Measurements from ENCODE around the gene EOGT. TPM values are rescaled to one million over a fixed set of nuclear protein-coding genes. Genes with fewer than 3 reads are reported as not detected.
A peak's percentile ranks its signal among the peaks of the same experiment; 100 is the strongest.

EOGT gene
- total RNA-seq = 10 to 100 TPM; 12.0 to 31.8 TPM

DNA sequence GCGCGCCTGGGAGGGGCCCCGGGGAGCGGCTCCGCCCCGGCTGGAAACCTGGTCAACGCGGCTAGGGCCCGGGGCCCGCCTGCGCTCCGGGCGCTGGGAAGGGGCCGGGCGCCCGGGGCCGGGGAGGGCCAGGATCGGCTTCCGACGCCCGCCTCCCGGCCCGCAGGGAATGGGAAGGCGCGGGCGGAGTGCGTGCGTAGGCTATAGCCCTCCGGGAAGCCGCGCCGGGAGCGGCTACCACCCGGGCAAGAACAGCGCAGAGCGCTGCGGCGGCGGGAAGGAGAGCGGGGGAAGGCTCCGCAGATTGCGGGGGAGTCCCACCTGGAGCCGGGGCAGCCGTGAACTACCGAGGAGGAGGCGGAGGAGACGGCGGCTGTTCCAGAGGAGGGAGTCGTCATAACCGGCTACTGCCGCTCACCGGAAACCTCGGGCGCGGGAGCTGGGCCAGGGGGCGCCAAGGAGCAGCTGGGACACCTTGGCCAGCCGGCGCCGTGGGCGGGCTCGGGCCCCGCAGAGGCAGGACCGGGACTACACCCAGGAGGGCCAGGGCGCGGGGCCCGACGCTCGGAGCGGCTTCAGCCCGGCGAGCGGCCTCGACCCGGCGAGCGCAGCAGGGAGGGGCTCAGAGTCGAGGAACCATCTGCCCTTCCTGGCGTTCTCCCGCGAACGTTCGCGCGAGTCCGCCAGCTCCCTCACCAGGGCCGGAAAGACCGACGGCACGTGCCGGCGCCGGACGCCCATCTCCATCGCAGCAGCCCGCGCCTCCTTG is at the start of gene EOGT:
Gene EOGT, minus strand, starts transcription at position 432 of the 769 bp plus-strand sequence. CDS start 3,838 bp downstream, outside the sequence.
- peaks cover 16 to 23% of the 10 kb centered on the region in 2 donors for H3K4me1 Mint-ChIP-seq (ENCODE audit: low read depth in 2 of 2)

DNA sequence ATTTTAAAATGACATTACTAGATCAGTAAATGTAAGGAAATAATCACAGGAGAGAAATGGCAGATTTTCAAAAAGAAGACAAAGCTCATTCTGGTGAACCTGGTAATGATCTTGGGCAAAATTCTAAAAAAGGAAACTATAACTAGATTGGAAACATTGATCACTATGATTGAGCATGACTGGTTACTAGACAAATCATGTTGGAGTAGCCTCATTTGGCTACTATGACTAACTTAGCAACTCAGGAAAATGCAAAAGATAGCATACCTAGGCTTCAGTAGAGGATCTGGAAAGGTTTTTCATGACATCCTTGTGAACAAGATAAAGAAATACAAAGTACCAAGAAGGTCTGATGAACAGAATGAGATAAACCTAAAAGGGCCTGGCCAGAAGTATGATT is 46.2 kb upstream of the EOGT start:
- Mint-ChIP-seq H3K27me3 (no peaks in the 10 kb centered on the region), H3K4me3 (no peak overlapping the region), H3K27ac (peak overlapping the region; percentile 88 to 90), H3K36me3 (peaks cover 26% of the 10 kb centered on the region), H3K9me3 (no peaks in the 10 kb centered on the region), H3K4me1 (ENCODE audit: low read depth in 2 of 2) (peaks cover 21 to 36% of the 10 kb centered on the region in 2 donors)
- ATAC-seq (no peak), DNase-seq (ENCODE audit: low spot score) (no peak)

More for the DNA sequence above, at the start of gene EOGT:
- peaks cover 4% of the 10 kb centered on the region for H3K36me3 Mint-ChIP-seq
- peak; percentile 92 to 95 for ATAC-seq
- peak; percentile 87 for DNase-seq (ENCODE audit: low spot score)
- peak within 1 kb of the TSS; percentile 92 for H3K4me3 Mint-ChIP-seq
- H3K9me3 Mint-ChIP-seq = no peaks in the 10 kb centered on the region
- no peaks in the 10 kb centered on the region for H3K27me3 Mint-ChIP-seq
- peak within 1 kb of the TSS; percentile 60 to 75 for H3K27ac Mint-ChIP-seq

DNA sequence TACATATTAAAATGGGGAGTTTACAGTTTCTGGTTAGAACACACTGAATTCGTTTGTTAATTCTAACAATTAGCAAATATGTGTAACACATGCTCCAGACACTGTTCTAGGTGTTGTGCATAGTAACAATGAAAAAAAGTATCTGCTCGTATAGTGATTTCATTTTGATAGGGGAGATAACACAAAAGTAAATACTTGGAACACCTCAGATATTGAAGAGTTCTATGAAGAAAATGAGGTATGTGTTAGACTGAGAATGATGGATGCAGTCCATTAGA is 45.4 kb upstream of the EOGT start:
- Mint-ChIP-seq H3K9me3 (no peaks in the 10 kb centered on the region), H3K36me3 (peaks cover 26% of the 10 kb centered on the region), H3K4me3 (peak overlapping the region; percentile 61), H3K27me3 (no peaks in the 10 kb centered on the region), H3K27ac (peak overlapping the region; percentile 88 to 90), H3K4me1 (ENCODE audit: low read depth in 2 of 2) (peaks cover 21 to 29% of the 10 kb centered on the region in 2 donors)
- ATAC-seq (peak in 1 of 2 donors; percentile 32), DNase-seq (ENCODE audit: low spot score) (no peak)

DNA sequence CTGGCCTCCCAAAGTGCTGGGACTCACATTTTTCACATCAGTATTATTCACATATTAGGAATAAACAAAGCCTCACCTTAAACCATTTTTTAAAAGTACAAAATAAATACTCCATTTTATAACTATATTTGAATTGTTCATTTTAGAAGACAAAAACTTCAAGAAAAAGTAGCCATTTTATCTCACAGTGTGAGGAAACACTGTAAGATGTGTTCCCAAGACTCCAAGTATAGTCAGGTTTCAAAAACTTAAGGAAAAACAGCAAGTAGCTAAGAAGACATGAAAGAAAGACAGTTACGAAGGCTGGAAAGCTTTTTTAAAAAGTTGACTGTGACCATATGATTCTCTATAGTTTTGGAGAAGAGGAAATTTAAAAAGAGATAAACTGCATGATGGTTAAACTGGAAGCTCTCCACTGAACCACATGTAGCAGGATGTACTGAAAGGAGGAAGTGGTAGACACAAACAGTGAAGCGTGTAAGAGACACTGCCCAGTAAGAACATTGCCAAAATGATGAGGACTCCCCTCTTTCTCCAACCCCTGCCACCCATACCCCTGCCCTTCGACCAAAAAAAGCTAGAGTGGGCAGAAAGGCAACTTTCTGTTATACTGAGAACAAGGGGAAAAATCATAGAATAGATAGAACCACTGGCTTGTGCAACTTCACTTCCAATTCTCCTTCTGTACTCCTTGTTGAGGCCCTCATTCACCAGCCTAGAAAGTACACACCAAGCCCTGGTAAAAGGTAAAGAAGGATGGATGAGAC is 44.9 kb upstream of the EOGT start:
- Mint-ChIP-seq H3K4me1 (ENCODE audit: low read depth in 2 of 2) (peaks cover 18 to 25% of the 10 kb centered on the region in 2 donors), H3K27me3 (no peaks in the 10 kb centered on the region), H3K27ac (peak overlapping the region; percentile 88 to 90), H3K36me3 (peaks cover 26% of the 10 kb centered on the region), H3K4me3 (peak overlapping the region; percentile 61), H3K9me3 (no peaks in the 10 kb centered on the region)
- ATAC-seq (peak; percentile 84 to 97), DNase-seq (ENCODE audit: low spot score) (no peak)

DNA sequence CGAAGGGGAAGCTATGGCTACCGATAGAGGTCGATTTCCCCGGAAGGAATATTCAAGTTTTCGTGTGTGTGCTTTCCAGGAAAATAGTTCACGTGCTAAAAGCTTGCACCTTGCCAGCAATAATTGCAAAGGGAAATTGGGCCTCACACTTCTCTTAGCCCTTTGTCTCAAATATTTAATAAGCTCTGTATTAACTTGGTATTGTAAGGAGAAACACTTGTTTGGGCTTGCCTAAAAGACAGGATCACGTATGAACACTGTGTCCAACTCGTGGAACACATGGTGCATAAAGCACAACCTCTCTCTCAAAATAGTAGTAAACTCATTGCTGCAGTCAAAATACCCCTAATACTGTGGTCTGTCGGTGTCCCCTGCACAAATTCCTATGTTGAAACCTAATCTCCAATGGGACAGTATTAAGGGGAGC is 39.0 kb upstream of the EOGT start:
- ATAC-seq (no peak), DNase-seq (ENCODE audit: low spot score) (no peak)
- H3K27me3 Mint-ChIP-seq = no peaks in the 10 kb centered on the region
- peak overlapping the region; percentile 89 for H3K4me3 Mint-ChIP-seq
- H3K27ac Mint-ChIP-seq = peak overlapping the region; percentile 96 to 99
- H3K4me1 Mint-ChIP-seq (ENCODE audit: low read depth in 2 of 2) = peaks cover 30 to 39% of the 10 kb centered on the region in 2 donors
- H3K36me3 Mint-ChIP-seq = peaks cover 14% of the 10 kb centered on the region
- H3K9me3 Mint-ChIP-seq = no peaks in the 10 kb centered on the region

DNA sequence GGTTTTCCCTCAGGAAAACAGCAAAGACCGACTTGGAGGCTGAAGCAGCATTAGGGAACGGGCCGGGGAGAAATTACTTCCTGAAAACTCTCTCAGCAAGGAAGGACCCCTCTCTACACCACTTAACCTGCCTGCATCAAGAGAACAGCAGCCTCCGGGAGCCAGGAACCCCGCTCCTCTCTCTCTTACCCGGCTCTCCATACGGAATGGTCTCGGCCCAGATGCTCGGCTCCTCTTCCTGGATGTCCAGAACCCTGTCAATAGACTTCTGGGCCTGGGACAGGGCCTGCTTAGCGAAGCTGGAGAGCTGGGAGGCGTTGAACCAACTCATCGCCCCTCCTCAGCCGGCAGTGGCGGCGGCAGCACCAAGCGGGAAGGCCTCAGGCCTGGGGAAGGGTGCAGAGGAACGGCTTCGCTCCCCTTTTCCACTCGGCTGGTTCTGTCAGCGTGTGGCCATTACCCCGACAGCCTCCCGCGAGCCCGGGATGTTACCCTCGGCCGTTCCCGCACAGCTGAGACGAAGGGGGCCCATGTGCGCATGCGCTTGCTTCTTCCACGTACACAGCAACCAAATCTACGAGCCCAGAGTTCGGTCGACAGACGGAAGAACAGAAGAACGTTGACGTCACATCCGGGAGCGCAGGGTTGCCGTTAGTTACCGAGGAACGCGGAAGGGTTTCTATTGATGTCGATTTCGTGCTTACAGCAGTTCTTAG is 38.4 kb upstream of the EOGT start, which contains the start of gene TMF1:
Gene TMF1, minus strand, starts transcription at position 578 of the 716 bp plus-strand sequence. Its CDS starts 247 bp downstream, at position 331.
- Mint-ChIP-seq H3K36me3 (peaks cover 17% of the 10 kb centered on the region), H3K4me1 (ENCODE audit: low read depth in 2 of 2) (peaks cover 33 to 40% of the 10 kb centered on the region in 2 donors), H3K27me3 (no peaks in the 10 kb centered on the region), H3K9me3 (no peaks in the 10 kb centered on the region), H3K4me3 (peak within 1 kb of the TSS; percentile 89), H3K27ac (peak within 1 kb of the TSS; percentile 96 to 99)
- DNase-seq (ENCODE audit: low spot score) (peak; percentile 98), ATAC-seq (peak; percentile 97 to 99)

DNA sequence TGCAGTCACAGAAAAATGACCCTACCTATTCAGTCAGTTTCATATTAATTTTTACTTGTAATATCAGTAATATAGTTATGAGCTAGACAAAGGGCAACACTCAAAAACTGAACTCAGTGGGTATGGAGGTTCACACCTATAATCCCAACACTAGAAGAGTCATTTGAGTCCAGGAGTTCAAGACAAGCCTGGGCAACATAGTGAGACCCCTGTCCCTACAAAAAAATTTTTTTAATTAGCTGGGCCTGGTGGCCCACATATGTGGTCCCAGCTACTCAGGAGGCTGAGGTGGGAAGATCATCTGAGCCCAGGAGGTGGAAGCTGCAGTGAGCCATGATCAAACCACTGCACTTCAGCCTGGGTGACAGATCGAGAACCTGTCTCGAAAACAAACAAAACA is 35.5 kb upstream of the EOGT start:
- Mint-ChIP-seq H3K4me1 (ENCODE audit: low read depth in 2 of 2) (peaks cover 37 to 41% of the 10 kb centered on the region in 2 donors), H3K36me3 (peaks cover 15% of the 10 kb centered on the region)

DNA sequence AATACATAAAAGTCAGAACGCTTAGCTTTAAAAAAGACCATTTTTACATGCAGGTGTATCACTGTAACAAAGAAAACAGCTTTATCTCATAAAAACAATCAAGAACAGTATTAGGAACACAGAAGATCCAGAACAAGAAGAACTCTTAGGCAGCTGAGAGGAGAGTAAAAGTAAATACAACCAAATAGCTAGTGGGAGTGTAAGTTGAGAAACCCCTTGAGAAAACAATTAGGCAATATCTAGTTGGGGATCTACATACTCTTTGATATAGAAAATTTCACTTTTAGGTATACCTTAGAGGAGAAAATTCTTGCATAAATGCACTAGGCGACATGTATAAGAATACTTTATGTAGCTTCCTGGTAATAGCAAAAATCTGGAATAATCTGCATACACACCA is 31.1 kb upstream of the EOGT start:
- Mint-ChIP-seq H3K27ac (no peak overlapping the region), H3K4me1 (ENCODE audit: low read depth in 2 of 2) (peaks cover 18 to 26% of the 10 kb centered on the region in 2 donors), H3K9me3 (no peaks in the 10 kb centered on the region), H3K4me3 (no peak overlapping the region), H3K27me3 (no peaks in the 10 kb centered on the region), H3K36me3 (peaks cover 32% of the 10 kb centered on the region)
- no peak for ATAC-seq
- no peak for DNase-seq (ENCODE audit: low spot score)

More for the DNA sequence above, 35.5 kb upstream of the EOGT start:
- no peaks in the 10 kb centered on the region for H3K9me3 Mint-ChIP-seq
- peak overlapping the region in 1 of 2 donors; percentile 25 for H3K27ac Mint-ChIP-seq
- H3K4me3 Mint-ChIP-seq = peak overlapping the region; percentile 44
- H3K27me3 Mint-ChIP-seq = no peaks in the 10 kb centered on the region
- DNase-seq (ENCODE audit: low spot score) (no peak), ATAC-seq (no peak)

DNA sequence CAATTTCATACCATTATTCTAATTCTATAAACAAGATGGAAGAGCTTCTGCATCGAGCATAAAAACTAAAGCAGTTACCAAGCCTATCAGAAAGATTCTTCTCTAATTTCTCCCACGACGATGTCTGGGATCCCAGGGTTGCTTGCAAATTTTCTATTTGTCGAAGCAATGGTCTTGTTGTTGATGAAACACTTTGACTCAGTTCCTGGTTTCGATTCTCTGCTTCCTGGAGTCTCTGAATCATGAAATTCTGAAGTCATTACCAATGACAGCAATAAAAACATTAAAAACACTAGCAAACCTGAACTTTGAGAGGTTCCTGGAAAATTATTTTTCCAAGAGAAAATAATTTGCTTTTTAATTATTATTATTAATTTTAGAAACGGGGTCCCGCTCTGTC is 20.0 kb upstream of the EOGT start:
- no peaks in the 10 kb centered on the region for H3K27me3 Mint-ChIP-seq
- DNase-seq (ENCODE audit: low spot score) = no peak
- no peak overlapping the region for H3K4me3 Mint-ChIP-seq
- H3K36me3 Mint-ChIP-seq = peaks cover 32% of the 10 kb centered on the region
- ATAC-seq = no peak
- H3K9me3 Mint-ChIP-seq = no peaks in the 10 kb centered on the region
- H3K27ac Mint-ChIP-seq = peak overlapping the region in 1 of 2 donors; percentile 58
- peaks cover 3 to 5% of the 10 kb centered on the region in 2 donors for H3K4me1 Mint-ChIP-seq (ENCODE audit: low read depth in 2 of 2)

DNA sequence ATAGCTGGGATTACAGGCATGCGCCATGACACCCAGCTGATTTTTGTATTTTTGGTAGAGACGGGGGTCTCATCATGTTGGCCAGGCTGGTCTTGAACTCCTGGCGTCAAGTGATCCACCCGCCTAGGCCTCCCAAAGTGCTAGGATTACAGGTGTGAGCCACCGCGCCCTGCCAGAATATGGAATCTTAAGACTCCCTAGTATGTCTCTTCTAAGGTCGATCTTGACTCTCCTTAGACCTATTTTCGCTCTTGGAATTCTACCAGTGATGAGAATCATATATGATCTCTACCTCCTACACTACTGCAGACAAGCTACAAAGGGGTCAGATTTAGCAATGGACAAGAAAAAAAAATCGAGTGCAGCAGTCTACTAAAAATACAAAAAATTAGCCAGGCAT is 19.3 kb upstream of the EOGT start:
- Mint-ChIP-seq H3K36me3 (peaks cover 35% of the 10 kb centered on the region), H3K9me3 (no peaks in the 10 kb centered on the region), H3K4me1 (ENCODE audit: low read depth in 2 of 2) (peaks cover 3 to 5% of the 10 kb centered on the region in 2 donors), H3K27me3 (no peaks in the 10 kb centered on the region), H3K4me3 (no peak overlapping the region), H3K27ac (peak overlapping the region; percentile 42 to 58)
- DNase-seq (ENCODE audit: low spot score) = no peak
- no peak for ATAC-seq

DNA sequence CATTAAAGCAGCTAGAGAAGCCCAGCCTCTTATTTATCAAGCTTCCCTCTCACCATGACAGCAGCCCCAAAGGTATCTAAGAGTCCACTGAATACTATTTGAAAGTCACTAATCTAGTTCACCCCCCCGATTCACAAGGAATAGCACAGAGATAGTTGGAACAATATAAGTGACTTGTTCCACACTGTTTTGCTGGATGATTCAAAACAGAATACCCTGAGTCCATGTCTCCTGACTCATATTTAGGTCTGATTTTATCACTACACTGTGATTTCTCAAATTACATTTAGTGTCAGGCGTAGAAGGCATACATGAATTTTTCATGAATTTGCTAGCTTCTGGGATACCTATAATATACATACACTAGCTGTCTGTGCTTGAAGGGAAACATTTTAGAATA is 18.7 kb upstream of the EOGT start:
- H3K4me3 Mint-ChIP-seq = no peak overlapping the region
- peaks cover 36% of the 10 kb centered on the region for H3K36me3 Mint-ChIP-seq
- ATAC-seq (no peak), DNase-seq (ENCODE audit: low spot score) (no peak)
- H3K9me3 Mint-ChIP-seq = no peaks in the 10 kb centered on the region
- no peaks in the 10 kb centered on the region for H3K27me3 Mint-ChIP-seq
- no peak overlapping the region for H3K27ac Mint-ChIP-seq
- H3K4me1 Mint-ChIP-seq (ENCODE audit: low read depth in 2 of 2) = peaks cover 3 to 5% of the 10 kb centered on the region in 2 donors

DNA sequence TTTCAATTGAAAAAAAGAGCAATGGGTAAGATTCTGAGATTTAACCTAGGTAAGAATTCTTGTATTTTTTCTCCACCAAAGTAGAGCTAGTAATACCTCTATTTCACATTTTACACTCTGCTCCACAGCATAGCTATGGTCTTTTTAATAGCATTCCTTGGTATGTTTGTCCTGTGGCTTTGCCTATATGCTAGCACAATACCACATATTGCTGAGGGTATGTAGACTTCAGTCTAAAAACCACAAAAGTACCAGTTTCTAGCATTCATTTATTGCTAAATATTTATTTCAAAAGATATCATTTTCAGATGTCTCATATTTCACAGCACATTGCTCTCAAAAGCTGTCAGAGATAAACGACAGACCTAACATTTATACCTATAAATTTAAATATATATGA is 18.2 kb upstream of the EOGT start:
- Mint-ChIP-seq H3K36me3 (peaks cover 36% of the 10 kb centered on the region), H3K4me3 (no peak overlapping the region), H3K27me3 (no peaks in the 10 kb centered on the region), H3K27ac (no peak overlapping the region), H3K9me3 (no peaks in the 10 kb centered on the region), H3K4me1 (ENCODE audit: low read depth in 2 of 2) (peaks cover 3 to 5% of the 10 kb centered on the region in 2 donors)
- ATAC-seq = no peak
- no peak for DNase-seq (ENCODE audit: low spot score)

DNA sequence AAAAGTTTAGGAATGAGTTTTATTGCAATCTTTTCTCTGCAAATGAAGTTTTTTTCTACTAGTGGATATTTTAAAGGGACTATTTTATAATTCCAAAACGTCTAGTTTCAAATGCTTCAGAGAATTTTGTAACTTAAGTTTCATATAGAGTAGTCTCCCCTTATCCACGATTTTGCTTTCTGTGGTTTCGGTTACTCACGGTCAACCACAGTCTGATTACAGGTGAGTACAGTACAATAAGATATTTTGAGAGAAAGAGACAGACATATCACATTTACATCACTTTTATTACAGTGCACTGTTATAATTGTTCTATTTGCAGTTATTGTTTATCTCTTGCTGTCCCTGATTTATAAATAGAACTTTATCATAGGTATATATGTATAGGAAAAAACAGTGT is 7.4 kb upstream of the EOGT start:
- no peak for ATAC-seq
- Mint-ChIP-seq H3K27ac (no peak overlapping the region), H3K27me3 (no peaks in the 10 kb centered on the region), H3K4me3 (no peak overlapping the region), H3K4me1 (ENCODE audit: low read depth in 2 of 2) (peaks cover 0 to under 1% of the 10 kb centered on the region in 2 donors), H3K36me3 (peaks cover 11% of the 10 kb centered on the region), H3K9me3 (no peaks in the 10 kb centered on the region)
- no peak for DNase-seq (ENCODE audit: low spot score)

Measured in natural killer cell treated with Interleukin-12 subunit alpha and Interleukin-12 subunit beta and Interleukin-15 and Interleukin-18, amount 100 ng/mL, for 72 hours (primary cell).